Stimulated activated CD4-positive, alpha-beta T cell treated with anti-CD3 and anti-CD28 coated beads, Interleukin-15, amount 100 ng/mL, for 1 hour (primary cell): ENCODE results near the gene KIAA1958.
A peak's percentile ranks its signal among the peaks of the same experiment; 100 is the strongest.
"Not testable (repeated sequence)": the region's sequence is repeated elsewhere in the genome, so short reads cannot be mapped to it uniquely, and the experiment has no call there.

Experiments used
- DNase-seq, 2 donors: peaks; one replicate each; pipeline ENCODE4 v3.0.0-alpha.2; 2020; ENCODE audit warnings: low read depth in 1 of 2, low spot score in 1 of 2

Gene KIAA1958

DNA sequence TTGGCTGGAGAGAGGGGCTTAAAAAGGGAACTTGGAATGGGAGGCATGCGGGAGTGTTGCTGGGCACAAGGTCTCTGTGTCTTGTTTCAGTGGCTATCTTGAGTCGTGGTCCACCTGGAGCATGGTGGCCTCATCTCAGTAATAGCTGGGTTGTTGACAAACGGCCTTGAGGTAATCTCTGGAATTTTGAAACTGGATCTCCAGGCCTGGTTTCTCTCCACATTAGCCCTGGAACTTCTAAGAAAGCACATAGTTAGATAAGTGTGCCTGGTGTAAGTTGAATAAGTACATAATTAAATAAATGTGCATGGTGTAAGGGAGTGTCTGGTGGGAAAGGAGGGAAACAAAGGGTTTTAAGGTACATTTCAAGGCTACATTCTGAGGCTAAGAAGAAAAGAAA lies 169.0 kb downstream of the KIAA1958 start:
- no peak for DNase-seq

DNA sequence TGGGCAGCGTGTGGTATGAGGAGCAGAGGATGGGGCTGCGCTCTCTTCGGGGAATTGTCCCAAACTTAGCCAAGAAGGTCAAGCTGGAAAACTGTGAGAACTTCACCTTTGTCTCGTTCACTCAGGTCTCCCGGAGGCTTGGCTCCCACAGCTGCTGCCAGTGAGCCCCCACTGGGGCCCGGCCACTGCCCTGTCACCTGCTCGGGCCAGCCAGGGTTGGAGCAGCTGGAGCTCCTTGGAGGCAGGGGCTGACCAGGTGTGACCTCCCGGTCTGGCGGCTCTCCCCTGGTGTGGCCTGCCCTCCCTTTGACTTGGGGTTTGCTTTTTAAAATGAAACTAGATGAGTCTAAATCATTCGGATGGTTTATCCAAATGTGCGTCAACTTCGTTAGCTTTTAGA lies 173.3 kb downstream of the KIAA1958 start:
- DNase-seq, result no peak

DNA sequence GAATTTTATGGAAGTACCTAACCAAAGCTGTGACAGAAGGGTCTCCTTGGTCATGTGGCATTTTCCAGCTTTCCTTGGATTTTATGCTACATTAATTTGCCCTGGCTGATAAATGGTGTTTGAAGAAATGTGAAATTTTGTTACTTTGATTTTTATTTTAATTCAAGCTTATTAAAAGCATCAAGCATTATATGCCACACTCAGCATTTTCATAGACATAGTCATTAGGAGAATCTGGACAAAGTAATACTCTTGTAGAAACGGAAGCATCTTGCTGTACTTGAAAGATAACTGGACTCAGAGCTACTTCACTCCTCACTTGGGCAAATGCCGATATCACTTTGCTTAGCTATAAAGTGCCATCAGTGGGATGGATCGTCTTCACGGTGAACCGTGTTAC lies 177.1 kb downstream of the KIAA1958 start:
- no peak for DNase-seq

DNA sequence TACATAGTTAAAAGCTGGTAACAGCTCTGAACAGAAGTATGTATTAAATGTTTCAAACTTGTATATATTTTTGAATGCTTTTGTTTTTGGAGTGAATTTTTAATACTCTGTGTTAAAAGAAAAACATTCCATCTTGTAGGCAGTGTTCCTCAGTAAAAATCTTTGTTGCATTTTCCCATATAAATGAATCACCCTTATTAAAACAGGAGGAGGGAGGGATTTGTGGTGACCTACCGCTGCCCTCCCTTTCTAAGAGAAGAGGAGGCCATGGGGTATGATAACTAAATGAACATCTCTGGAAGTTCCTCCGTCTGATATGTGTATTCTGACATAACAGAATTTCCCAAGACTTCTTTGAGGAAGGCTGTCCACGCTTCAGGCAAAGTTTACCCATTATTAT lies 177.9 kb downstream of the KIAA1958 start:
- DNase-seq, result no peak

DNA sequence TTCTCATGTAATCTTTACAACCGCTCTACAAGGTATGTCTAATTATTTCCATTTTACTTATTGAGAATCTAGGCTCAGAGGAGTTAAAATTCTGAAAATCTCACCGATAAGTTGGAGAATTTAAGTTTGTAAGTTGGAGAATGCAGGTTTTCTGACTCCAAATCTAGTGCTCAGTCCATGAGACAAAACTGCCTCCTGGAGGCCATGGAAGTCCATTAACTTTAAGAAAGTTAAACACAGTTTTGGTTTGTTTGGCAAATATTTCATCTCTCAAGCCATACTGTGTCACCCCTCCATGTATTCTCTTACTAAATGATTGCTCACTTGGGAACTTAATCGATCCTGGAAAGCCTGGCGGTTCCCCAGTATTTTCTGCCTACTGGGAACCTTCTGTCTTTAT lies 178.7 kb downstream of the KIAA1958 start:
- no peak for DNase-seq

DNA sequence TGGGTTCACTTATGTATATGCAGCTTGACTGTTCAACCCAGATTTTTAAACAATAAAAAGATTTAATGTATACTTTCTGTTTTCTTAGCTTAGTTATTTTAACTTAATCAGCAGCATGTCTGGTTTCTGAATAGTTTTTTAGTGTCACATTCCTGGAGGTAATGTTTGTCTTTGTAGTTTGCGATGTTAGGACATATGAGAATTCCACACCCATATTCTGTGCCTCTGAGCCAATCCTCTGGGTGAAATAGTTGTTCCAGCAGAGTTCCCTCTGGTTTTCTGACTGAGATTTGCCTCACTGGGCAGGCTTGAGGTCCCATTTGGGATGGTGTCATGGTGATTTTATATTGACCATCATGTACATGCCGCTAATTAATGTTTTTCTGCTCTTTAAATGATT lies 182.7 kb downstream of the KIAA1958 start:
- DNase-seq, result no peak

DNA sequence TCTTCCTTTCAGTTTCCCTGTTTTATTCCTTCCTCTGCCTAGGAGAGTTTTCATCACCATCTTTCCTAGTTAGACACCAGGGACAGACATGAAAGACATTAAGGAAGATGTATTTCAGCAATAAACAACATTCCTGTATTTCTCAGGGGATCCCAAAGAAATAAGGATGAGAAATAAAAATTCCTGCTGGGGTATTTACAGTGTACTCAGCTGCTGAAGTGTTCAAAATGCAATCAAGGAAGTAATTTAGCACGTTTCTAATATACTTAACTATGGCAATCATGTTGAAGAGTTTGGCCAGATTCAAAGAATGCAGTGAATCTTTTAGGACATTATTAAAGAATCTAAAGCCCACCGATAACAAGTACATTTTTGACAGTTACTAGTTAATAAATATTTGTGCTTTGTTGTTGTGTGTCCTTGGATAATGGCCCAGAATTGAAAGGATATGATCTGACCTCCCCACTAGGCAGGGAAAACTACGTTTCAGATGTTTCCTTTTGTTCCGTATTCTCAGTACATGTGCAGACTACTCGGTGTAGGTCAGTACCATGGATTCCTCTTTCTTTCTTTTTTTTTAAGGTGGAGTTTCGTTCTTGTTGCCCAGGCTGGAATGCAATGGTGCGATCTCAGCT lies 184.5 kb downstream of the KIAA1958 start:
- DNase-seq, result no peak

DNA sequence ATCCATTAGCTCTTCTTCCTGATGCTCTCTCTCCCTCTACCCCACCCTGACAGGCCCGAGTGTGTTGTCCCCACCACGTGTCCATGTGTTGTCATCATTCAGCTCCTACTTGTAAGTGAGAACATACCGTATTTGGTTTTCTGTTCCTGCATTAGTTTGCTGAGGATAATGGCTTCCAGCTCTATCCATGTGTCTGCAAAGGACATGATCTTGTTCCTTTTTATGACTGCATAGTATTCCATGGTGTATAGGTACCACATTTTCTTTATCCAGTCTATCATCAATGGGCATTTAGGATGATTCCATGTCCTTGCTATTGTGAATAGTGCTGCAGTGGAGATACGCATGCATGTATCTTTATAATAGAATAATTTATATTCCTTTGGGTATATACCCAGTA lies 186.6 kb downstream of the KIAA1958 start:
- not testable (repeated sequence) for DNase-seq

DNA sequence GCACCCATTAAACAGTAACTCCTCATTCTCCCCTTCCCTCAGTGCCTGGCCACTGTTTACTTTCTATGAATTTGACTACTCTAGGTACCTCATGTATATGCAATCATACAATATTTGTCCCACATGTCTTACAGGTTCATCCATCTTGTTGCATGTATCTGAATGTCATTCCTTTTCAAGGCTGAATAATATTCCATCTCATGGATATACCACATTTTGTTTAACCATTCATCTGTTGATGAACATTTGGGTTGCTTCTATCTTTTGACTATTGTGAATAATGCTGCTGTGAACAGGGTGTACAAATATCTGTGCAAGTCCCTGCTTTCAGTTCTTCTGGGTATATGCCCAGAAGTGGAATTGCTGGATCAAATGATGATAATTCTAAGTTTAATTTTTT lies 190.4 kb downstream of the KIAA1958 start:
- no peak for DNase-seq

DNA sequence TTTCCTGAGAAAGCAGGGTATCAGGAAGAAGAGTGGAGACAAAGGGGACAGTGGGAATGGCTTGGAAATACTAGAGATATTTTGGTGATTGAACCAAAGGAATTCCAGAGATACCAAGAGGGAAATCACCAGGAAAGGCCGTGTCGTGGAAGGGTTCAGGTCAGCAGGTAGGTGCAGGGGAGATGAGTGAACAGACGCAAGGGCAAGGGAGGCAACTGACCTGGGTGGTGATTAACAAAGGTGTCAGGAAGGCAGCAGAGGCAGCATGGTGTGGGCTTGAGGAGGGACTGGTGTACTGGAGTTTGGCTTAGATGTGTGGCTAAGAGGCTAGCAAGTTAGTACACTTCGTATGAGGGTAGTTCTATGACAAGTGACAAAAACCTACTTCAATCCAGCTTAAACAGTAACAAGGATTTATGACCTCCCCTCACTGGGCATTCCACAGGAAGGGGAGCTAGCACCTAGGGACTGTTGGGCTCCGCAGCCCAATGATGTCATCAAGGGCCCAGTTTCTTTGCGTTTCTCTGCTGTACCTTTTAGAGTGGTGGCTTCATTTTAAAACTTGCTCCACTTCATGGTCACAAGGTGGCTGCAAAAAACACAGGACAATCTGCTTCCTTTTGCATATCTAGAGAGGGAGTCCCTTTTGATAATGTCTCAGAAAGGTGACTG lies 194.2 kb downstream of the KIAA1958 start:
- no peak for DNase-seq

DNA sequence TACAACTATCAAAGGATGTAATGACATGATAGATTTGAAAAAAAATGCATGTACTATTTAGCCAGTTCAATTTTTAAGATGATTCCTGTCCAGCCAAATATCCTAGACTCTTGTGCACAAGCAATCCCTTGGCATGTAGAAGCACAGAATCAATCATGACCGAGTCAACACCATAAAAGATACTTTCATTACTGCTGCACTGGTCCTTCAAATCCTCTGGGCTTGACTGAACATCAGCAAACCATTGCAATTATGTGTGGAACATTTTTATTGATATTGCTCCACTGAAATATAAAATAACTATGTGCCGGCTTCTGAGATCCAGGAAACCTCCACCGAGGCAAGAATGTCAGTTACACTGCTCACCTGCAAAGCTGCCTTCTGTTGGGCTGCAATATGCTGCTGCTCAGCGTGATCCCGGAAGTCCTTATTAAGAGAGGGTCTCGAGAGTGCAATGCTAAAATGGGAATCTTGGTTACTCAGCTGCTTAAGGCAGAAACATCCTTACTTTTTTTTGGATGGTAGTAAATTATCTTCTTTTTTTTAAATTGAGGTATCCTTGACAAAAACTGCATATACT lies 202.6 kb downstream of the KIAA1958 start:
- no peak for DNase-seq

DNA sequence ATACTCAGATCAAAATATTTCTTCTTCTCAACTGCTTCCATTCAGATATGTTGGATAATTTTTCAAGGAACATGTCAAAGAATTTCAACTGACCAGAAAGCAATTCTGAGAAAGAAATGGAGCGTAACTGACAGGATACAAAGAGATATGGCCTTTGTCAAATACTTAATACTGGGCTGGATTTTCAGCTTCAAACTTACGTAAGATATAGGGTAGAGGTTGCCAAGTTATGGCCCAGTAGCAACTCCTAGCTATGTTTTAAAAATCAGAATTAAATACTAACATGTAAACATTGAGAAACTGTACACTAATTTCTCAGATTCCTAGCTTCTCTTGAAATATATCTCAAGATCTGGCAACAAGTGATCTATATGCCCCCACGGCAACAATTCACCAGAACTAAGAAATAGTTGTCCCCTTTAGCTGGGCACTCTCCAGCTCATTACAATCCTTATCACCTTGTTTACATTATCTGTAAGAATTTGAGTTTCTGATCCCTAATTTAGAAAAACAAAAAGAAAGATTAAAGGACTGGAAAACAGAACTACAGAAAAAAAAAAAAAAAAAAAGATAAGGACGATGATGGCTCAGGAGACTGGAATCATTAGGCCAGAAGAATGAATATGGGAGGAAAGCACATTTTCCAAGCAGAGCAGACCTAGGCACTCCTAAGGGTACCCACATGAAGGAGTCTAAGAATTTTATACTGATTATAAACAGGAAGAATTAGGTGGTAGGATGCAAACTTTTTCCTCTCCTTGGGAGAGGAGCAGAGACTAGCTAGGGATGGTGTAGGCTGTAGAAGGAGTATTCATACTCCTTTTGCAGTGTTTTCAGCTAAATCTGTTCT lies 208.3 kb downstream of the KIAA1958 start:
- no peak for DNase-seq

DNA sequence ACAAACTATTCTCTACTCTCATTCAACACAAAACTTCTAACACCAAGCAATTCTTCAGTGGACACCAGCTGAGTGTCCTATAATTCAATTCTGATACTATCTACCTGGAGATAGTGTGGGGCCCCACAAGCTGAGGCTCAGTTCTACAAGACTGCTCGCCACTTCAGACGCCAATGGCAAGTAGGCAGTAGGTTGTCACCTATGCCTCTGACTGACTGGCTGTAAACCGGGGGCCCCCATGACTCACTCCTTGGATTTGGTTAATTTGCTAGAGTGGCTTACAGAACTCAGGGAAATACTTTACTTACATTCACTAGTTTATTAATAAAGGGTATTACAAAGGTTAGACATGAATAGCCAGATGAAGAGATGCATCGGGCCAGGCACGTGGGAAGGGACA lies 209.8 kb downstream of the KIAA1958 start:
- no peak for DNase-seq

DNA sequence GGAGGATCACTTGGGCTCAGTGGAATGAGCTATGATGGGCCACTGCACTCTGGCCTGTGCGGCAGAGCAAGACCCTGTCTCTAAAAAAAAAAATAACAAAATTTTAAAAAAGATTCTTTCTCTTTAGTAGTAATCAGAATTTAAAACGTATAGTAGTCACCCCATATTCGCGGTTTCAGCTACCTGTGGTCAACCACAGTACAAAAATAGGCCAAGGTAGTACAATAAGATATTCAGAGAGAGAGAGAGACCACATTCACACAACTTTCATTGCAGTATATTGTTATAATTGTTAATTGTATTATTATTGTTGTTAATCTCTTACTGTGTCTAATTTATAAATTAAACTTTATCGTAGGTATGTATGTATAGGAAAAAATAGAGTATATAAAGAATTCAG lies 212.6 kb downstream of the KIAA1958 start:
- DNase-seq, result no peak

DNA sequence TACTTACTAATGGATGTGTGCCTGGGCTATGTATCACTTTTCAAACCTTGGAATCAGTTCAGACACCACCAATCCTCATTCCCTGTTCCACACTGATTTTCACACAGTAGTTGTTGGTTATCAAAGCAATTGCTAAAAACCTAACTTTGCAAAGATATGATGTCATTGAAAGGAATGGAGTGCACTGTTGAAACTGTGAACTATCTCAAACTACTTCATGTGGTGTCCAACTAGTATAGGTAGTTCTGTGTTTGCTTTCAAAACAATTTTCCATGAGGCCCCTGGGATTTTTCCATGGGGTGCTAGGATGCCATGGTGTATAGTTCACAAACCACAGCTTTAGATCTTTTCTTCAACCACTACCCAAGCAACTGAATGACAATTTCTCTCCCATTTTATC lies 213.5 kb downstream of the KIAA1958 start:
- no peak for DNase-seq

DNA sequence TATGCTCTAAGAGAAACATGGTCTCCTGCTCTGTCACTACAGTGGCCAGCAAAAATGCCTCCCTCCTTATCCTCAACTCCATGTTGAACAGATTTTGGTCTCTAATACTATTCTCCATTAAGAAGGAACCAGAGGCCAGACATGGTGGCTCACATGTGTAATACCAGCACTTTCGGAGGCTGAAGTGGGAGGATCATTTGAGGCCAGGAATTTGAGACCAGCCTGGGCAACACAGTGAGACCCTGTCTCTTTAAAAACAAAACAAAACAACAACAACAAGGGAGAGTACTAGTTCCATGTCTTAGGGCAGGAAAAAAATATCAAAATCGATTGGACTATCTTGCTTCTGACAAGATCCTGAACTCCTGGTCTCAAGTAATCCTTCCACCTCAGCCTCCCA lies 216.7 kb downstream of the KIAA1958 start:
- DNase-seq, result no peak

DNA sequence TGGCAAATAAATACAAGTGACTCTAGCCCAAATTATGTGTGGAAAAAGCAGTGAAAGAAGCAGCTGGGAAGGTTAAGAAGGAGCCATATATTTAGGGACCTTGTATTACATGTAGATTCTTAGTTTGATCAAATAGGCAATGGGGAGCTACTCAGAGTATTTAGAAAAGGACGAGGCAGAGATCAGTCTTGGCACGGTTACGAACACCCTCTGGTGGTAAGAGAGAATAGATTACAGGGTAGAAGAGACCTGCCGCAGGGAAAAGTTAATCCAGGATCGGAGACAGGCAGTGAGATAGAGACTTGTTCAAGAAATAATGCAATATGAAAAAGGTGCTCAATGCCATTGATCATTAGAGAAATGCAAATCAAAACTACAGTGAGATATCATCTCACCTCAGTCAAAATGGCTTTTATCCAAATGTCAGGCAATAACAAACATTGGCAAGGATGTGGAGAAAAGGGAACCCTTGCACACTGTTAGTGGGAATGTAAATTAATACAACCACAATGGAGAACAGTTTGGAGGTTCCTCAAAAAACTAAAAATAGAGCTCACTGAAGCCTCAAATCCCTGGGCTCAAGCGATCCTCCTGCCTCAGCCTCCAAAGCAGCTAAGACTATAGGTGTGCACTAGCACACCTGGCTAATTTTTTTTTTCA lies 219.3 kb downstream of the KIAA1958 start:
- DNase-seq, result no peak

DNA sequence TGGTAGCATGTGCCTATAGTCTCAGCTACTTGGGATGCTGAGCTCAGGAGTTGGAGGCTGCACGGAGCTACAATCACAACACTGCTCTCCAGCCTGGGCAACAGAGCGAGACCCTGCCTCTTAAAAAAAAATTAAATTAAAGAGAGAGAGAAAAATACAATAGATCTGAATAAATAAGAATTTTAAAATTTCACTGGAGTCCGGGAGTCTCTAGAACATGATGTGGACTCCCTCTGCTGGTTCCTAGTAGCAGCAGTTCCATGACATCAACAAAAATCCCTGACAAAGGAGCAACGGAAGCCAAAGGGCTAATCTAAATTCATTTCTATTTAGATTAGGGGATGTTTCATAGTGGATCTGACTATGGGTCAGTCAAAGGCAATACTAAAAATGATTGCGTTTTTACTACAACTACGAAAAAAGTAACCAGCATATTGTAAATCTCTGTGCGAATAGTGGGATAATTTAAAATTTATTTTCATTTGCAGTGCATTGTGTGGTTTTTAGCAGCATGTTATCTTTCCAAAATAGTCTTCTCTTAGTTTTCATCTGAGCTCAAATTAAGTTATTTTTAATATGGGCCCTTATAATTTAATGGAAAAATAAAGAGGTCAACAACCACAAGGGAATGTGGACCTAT lies 224.5 kb downstream of the KIAA1958 start:
- no peak for DNase-seq

DNA sequence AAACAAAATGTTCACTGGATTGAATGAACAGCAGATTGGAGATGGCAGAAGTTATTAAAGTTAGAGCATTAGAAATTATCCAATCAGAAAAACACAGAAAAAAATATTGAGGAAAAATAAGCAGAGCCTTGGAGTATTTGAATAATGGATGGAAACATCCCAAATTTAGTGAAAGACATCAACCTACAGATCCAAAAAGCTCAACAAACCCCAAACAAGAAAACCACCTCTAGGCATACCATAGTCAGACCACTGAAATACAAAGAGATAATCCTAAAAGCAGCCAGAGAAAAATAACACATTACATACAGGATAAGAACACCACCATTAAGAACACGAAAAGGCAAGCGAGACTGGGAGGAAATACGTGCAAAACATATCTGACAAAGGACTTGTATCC lies 226.1 kb downstream of the KIAA1958 start:
- DNase-seq, result no peak

DNA sequence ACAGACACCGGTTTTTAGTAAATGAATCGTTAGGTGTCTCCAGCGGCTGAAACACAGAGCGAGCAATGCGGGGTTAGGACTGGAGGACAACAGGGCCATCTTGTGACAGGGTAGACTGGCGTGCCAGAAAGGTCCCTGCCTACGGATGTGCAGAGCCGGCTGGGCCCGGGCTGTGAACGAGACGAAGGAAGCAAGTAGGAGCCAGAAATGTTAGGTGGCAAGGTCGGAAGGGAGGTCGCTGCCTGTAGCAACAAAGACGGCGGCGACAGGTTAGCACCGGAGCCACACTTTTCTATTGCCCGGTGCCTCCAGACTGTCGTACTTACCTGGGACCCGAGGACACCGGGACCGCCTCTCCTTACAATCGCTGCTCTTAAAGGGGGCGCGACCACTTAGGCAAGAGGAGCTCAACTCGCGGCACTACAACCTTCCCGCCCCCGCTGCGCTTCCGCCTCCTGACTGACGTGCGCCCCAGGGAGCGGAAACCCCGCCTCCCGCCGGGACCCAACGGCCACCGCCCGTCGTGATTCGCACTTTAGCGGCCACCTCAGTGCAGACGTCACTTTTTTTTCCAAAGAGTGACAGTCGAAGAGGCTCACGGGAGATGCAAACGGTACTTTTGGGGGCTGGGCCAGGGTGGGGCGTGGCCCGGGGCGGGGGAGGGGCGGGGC lies 231.2 kb downstream of the KIAA1958 start, which contains the start of gene INIP:
Gene INIP, minus strand, starts transcription at position 457 of the 671 bp plus-strand sequence. CDS start 1,632 bp downstream, outside the sequence.
- peak; percentile 93 to 95 for DNase-seq
